Middle frontal gyrus (tissue), 1 donor: Measurements from ENCODE around the gene HDAC4.

Experiments used
- DNase-seq: peaks from one replicate; pipeline ENCODE4 v3.0.0-alpha.2; 2015; ENCODE audit warnings: low spot score; ENCODE audit errors: extremely low spot score

HDAC4 gene

GRCh38 chr2:239095460-239096081 is 305.2 kb downstream of the HDAC4 start:
- no peak for DNase-seq

- DNase-seq = no peak
These were observed 306.0 kb downstream of the HDAC4 start for GRCh38 chr2:239094867-239095266.

- no peak for DNase-seq
These were observed 306.9 kb downstream of the HDAC4 start for GRCh38 chr2:239093952-239094351.

GRCh38 chr2:239093542-239093941 is 307.3 kb downstream of the HDAC4 start:
- DNase-seq = no peak

GRCh38 chr2:239092571-239093294 is 308.1 kb downstream of the HDAC4 start:
- no peak for DNase-seq

GRCh38 chr2:239089884-239090283 is 310.9 kb downstream of the HDAC4 start:
- DNase-seq = no peak

GRCh38 chr2:239087046-239087710 is 313.6 kb downstream of the HDAC4 start:
- no peak for DNase-seq

- no peak for DNase-seq
These were observed 314.3 kb downstream of the HDAC4 start for GRCh38 chr2:239086325-239087020.

- DNase-seq = no peak
These were observed 315.4 kb downstream of the HDAC4 start for GRCh38 chr2:239085201-239085992.

- no peak for DNase-seq
These were observed 316.8 kb downstream of the HDAC4 start for GRCh38 chr2:239084007-239084406.

GRCh38 chr2:239082425-239082824 is 318.4 kb downstream of the HDAC4 start:
- no peak for DNase-seq

GRCh38 chr2:239081622-239082021 is 319.2 kb downstream of the HDAC4 start:
- DNase-seq = no peak

GRCh38 chr2:239081046-239081445 is 319.8 kb downstream of the HDAC4 start:
- DNase-seq = no peak

GRCh38 chr2:239079671-239080294 is 321.0 kb downstream of the HDAC4 start:
- no peak for DNase-seq

GRCh38 chr2:239078128-239078924 is 322.5 kb downstream of the HDAC4 start:
- DNase-seq = no peak

GRCh38 chr2:239077260-239077659 is 323.6 kb downstream of the HDAC4 start:
- no peak for DNase-seq

- no peak for DNase-seq
These were observed 324.7 kb downstream of the HDAC4 start for GRCh38 chr2:239075918-239076758.

GRCh38 chr2:239073745-239074530 is 326.9 kb downstream of the HDAC4 start:
- DNase-seq = no peak
